Activated B cell treated with CpG ODN at 0.5 μM for 24 hours (primary cell): ENCODE results near the gene TSPAN32. TPM values are rescaled to one million over a fixed set of nuclear protein-coding genes. Genes with fewer than 3 reads are reported as not detected.

Source experiments
- ATAC-seq: fragments of 200-7000 bp; cut with Tn5 transposase; one replicate; pipeline ENCODE4 v1.10.0; 2021; ENCODE audit warnings: low read depth, mild to moderate bottlenecking, moderate library complexity
- CTCF ChIA-PET: fragments of 350-600 bp; sonication (Branson Sonifier 250); formaldehyde crosslinking; loops from one replicate; lab custom pipeline; 2021; ENCODE audit warnings: antibody characterized with exemption; lab: Charles Lee
- POLR2A ChIA-PET: fragments of 350-600 bp; sonication (Branson Sonifier 250); formaldehyde crosslinking; loops from one replicate; lab custom pipeline; 2021; ENCODE audit warnings: antibody characterized with exemption; lab: Charles Lee
- DNase-seq: peaks from one replicate; pipeline ENCODE4 v3.0.0; 2022
- H3K27ac Mint-ChIP-seq: one replicate; pipeline ENCODE4 v1.8.0; 2020; ENCODE audit warnings: mixed read lengths
- H3K27me3 Mint-ChIP-seq: one replicate; pipeline ENCODE4 v1.8.0; 2021; ENCODE audit warnings: mixed read lengths
- H3K36me3 Mint-ChIP-seq: one replicate; pipeline ENCODE4 v1.8.0; 2021; ENCODE audit warnings: low read depth, mixed read lengths
- H3K4me1 Mint-ChIP-seq: one replicate; pipeline ENCODE4 v1.8.0; 2021; ENCODE audit warnings: mixed read lengths
- H3K4me3 Mint-ChIP-seq: one replicate; pipeline ENCODE4 v1.8.0; 2020; ENCODE audit warnings: mild to moderate bottlenecking, mixed read lengths
- H3K9me3 Mint-ChIP-seq: one replicate; pipeline ENCODE4 v1.8.0; 2020; ENCODE audit warnings: mixed read lengths
- intact Hi-C: fragments of 100-400 bp; cut with micrococcal nuclease; formaldehyde crosslinking; loops from one replicate; pipeline ENCODE4 v1.15.1; 2024
- total RNA-seq: library from RNA; stranded (reverse); gene quantifications from 2 replicates; pipeline ENCODE4 v1.2.3, GENCODE V29; 2022
- TF ChIP-seq, protein P1 (sequence below): fragments of 200-600 bp; IDR thresholded peaks from one replicate; pipeline ENCODE4 v1.8.0; 2022; ENCODE audit warnings: antibody characterized with exemption, mild to moderate bottlenecking

The TSPAN32 gene
- total RNA-seq, 1 donor from 2014 or later = 7.3 TPM

DNA sequence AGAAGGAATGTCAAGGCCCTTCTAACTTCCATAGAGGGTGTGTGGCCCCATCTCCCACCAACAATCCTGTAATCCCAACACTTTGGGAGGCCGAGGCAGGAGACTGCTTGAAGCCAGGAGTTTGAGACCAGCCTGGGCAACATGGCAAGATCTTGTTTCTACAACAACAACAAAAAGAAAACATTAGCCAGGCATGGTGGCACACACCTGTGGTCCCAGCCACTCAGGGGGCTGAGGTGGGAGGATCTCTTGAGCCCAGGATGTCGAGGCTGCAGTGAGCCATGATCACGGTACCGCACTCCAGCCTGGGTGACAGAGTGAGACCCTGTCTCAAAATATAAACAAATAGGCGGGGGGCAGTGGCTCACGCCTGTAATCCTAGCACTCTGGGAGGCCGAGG lies 16.9 kb downstream of the TSPAN32 start:
- TF ChIP-seq, protein P1, sequence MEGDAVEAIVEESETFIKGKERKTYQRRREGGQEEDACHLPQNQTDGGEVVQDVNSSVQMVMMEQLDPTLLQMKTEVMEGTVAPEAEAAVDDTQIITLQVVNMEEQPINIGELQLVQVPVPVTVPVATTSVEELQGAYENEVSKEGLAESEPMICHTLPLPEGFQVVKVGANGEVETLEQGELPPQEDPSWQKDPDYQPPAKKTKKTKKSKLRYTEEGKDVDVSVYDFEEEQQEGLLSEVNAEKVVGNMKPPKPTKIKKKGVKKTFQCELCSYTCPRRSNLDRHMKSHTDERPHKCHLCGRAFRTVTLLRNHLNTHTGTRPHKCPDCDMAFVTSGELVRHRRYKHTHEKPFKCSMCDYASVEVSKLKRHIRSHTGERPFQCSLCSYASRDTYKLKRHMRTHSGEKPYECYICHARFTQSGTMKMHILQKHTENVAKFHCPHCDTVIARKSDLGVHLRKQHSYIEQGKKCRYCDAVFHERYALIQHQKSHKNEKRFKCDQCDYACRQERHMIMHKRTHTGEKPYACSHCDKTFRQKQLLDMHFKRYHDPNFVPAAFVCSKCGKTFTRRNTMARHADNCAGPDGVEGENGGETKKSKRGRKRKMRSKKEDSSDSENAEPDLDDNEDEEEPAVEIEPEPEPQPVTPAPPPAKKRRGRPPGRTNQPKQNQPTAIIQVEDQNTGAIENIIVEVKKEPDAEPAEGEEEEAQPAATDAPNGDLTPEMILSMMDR = no peak
- Mint-ChIP-seq H3K4me1 (no peaks in the 10 kb centered on the region), H3K4me3 (no peak overlapping the region), H3K36me3 (peaks cover 2% of the 10 kb centered on the region), H3K27ac (no peak overlapping the region), H3K9me3 (peaks cover 13% of the 10 kb centered on the region), H3K27me3 (no peaks in the 10 kb centered on the region)
- ChIA-PET CTCF (interaction anchor here (2.7 kb wide), 1 partner anchor 13 kb away, joined by 8 read pairs; no protein-coding TSS in a partner anchor), POLR2A (no interaction called here)
- ATAC-seq (no peak), DNase-seq (no peak)
- intact Hi-C loops = no loop called here

DNA sequence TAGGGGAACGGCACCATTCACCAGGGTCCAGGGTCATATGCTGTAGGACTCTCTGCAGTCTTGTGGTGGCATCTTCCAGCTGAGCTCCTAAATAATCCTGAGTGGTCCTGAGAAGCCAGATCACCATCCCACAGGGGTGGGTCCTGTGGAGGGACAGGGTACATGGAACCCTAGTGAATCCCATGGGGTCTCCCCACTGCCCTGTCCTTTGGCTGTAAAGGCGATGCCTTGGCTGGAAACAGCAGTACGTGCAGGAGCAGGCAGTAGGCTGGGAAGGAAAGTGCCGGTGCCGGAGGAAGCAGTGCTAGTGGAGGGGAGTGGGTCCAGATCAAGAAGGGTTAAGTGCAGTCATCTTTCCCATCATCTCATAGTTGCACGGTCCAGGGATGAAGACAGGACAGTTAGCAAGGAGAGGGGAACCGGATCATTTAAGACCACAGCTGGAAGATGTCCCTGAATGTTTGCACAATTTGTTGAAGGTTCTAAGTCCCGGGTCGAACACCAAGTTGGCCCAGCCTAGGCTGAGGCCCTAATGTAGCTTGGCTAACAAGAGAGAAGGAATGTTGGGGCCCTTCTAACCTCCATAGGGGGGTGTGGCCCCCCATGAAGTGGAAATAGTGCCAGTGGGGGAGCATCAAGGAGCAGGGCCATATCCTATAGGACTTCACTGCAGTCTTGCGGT lies 18.1 kb downstream of the TSPAN32 start:
- CTCF ChIA-PET = interaction anchor here (1.3 to 1.4 kb wide), 2 partner anchors 15 to 101 kb away, joined by 4 to 5 read pairs; no protein-coding TSS in a partner anchor
- Mint-ChIP-seq H3K36me3 (peaks cover 2% of the 10 kb centered on the region), H3K4me1 (no peaks in the 10 kb centered on the region), H3K27ac (no peak overlapping the region), H3K4me3 (no peak overlapping the region), H3K9me3 (peaks cover 15% of the 10 kb centered on the region), H3K27me3 (peaks cover 2% of the 10 kb centered on the region)
- intact Hi-C loops = no loop called here
- DNase-seq (no peak), ATAC-seq (no peak)
- TF ChIP-seq, protein P1 = no peak
- POLR2A ChIA-PET = no interaction called here

DNA sequence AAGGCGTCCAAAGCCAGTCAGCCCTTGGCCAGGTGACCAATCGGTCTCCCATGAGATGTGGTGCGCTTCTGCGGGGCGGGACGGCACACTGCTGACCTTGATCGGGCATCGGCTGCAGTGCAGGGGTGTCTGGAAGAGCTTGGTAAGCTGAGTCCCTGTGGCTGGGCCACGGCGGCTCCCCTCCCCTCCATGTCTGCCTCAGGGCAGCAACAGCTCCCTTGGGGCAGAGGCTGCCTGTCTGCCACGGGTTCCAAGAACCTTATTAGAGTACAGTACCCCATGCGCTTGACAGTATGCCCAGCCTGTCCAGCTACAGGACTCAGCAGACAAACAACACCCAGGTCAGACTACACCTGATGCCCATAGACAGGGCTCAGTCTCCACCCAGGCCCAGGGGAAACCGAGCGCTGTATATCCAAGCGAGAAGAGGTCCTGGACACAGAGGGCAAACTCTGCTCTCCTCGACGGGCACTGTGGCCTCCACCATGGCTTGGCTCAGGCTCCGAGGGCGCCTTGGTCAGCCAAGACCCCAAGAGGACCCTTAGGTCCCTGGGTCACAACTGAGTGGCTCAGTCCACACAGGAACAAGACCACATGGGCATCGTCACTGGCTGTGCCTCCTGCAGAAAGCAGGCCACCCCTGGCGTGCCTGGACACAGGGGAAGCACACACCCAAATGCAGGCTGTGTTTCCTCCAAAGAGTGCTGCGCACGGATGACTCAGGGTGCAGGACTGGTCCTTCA lies 18.9 kb downstream of the TSPAN32 start:
- Mint-ChIP-seq H3K4me3 (no peak overlapping the region), H3K9me3 (peaks cover 15% of the 10 kb centered on the region), H3K27ac (no peak overlapping the region), H3K27me3 (peaks cover 4% of the 10 kb centered on the region), H3K4me1 (no peaks in the 10 kb centered on the region), H3K36me3 (peaks cover 2% of the 10 kb centered on the region)
- intact Hi-C loops = no loop called here
- DNase-seq (no peak), ATAC-seq (no peak)
- TF ChIP-seq, protein P1 = no peak
- ChIA-PET POLR2A (no interaction called here), CTCF (interaction anchor here (1.3 to 1.4 kb wide), 2 partner anchors 16 to 100 kb away, joined by 4 to 5 read pairs; no protein-coding TSS in a partner anchor)

DNA sequence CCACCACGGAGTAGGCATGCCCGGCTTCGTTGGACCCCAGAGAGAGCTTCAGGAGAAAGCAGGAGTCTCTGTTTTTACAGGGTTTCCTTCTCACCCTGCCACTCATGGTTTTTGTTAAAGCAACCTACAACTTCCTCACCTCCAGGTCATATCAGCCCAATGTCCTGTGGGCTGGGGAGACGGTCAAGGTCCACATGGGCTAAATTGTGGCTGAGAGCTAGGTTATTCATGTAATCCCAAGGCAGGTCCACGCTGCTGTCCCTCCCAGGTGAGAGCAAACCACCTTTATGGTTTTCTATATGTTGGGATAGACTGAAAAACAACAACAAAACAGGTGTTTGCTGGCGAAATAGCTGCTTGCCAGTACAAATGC lies 19.5 kb downstream of the TSPAN32 start:
- intact Hi-C loops = no loop called here
- Mint-ChIP-seq H3K4me3 (no peak overlapping the region), H3K9me3 (peaks cover 15% of the 10 kb centered on the region), H3K36me3 (peaks cover 2% of the 10 kb centered on the region), H3K4me1 (no peaks in the 10 kb centered on the region), H3K27me3 (peaks cover 7% of the 10 kb centered on the region), H3K27ac (no peak overlapping the region)
- ATAC-seq (no peak), DNase-seq (no peak)
- ChIA-PET CTCF (interaction anchor here (1.3 kb wide), 1 partner anchor 100 kb away, joined by 4 read pairs; no protein-coding TSS in a partner anchor), POLR2A (no interaction called here)
- TF ChIP-seq, protein P1 = no peak

DNA sequence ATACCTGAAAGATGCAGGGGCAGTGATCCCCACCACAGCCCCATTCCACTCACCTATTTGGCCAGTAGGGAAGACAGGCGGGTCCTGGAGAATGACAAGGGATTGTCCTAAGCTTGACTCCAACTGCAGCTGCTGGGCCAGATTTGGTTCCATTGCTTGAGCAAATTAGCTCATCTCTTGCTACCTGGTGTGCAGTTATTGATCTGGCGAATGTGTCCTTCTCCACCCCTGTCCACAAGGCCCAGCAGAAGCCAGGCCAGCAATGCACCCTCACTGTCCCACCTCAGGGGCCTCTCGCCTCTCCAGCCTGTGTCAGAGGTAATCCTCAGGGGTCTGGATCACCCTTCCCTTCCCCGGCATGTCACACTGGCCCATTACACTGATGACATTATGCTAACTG lies 23.3 kb downstream of the TSPAN32 start:
- H3K27me3 Mint-ChIP-seq = peaks cover 12% of the 10 kb centered on the region
- H3K36me3 Mint-ChIP-seq = no peaks in the 10 kb centered on the region

More for the DNA sequence above, 23.3 kb downstream of the TSPAN32 start:
- no peak for DNase-seq
- no peak for ATAC-seq
- Mint-ChIP-seq H3K9me3 (peaks cover 15% of the 10 kb centered on the region), H3K4me3 (no peak overlapping the region), H3K4me1 (no peaks in the 10 kb centered on the region), H3K27ac (no peak overlapping the region)
- TF ChIP-seq, protein P1 = no peak
- CTCF ChIA-PET = no interaction called here
- POLR2A ChIA-PET = no interaction called here
- intact Hi-C loops = no loop called here
